Measurements from ENCODE around the gene OXCT2.
"Not testable (repeated sequence)": the region's sequence is repeated elsewhere in the genome, so short reads cannot be mapped to it uniquely, and the experiment has no call there.

OXCT2 gene

GRCh38 chr1:39778463-39779099 is 7.4 kb upstream of the OXCT2 start:
- H3K4me3 ChIP-seq (ENCODE audit: control insufficient read depth in 1 of 7, extremely low read depth in 1 of 7, insufficient read depth in 4 of 7, low read depth in 2 of 7, low read length in 6 of 7); H3K4me1 ChIP-seq (ENCODE audit: control extremely low read depth in 1 of 4, control insufficient read depth in 4 of 4, insufficient read depth in 4 of 4, low read length in 3 of 4); H3K36me3 ChIP-seq (ENCODE audit: control insufficient read depth in 4 of 4, insufficient read depth in 4 of 4, low read length in 3 of 4); H3K27me3 ChIP-seq (replicated peaks in 2 of 5; ENCODE audit: control insufficient read depth in 4 of 5, insufficient read depth in 5 of 5, low read length in 4 of 5); DNase-seq; CTCF ChIA-PET; POLR2A ChIA-PET; H3K9me3 ChIP-seq (ENCODE audit: control extremely low read depth in 1 of 5, control insufficient read depth in 4 of 5, insufficient read depth in 2 of 5, low read depth in 1 of 5, low read length in 4 of 5); H3K27ac ChIP-seq (ENCODE audit: insufficient read depth in 1 of 2, low read depth in 1 of 2, low read length in 2 of 2, poor library complexity in 1 of 2, severe bottlenecking in 2 of 2): not testable (repeated sequence)
- WGBS (ENCODE audit: insufficient coverage): 94% methylated on average over 5 of the region's 12 CpGs

- 98% methylated on average over 10 of the region's 17 CpGs for WGBS (ENCODE audit: insufficient coverage)
- CTCF ChIA-PET; H3K4me1 ChIP-seq (ENCODE audit: control extremely low read depth in 1 of 4, control insufficient read depth in 4 of 4, insufficient read depth in 4 of 4, low read length in 3 of 4): not testable (repeated sequence)
Observed at GRCh38 chr1:39777896-39778295, 6.7 kb upstream of the OXCT2 start.

GRCh38 chr1:39777306-39777705 is 6.2 kb upstream of the OXCT2 start:
- DNase-seq: no peak
- Histone ChIP-seq H3K36me3 (ENCODE audit: control insufficient read depth in 4 of 4, insufficient read depth in 4 of 4, low read length in 3 of 4) (no peaks in the 10 kb centered on the region), H3K9me3 (ENCODE audit: control extremely low read depth in 1 of 5, control insufficient read depth in 4 of 5, insufficient read depth in 2 of 5, low read depth in 1 of 5, low read length in 4 of 5) (no peaks in the 10 kb centered on the region), H3K4me1 (ENCODE audit: control extremely low read depth in 1 of 4, control insufficient read depth in 4 of 4, insufficient read depth in 4 of 4, low read length in 3 of 4) (peaks cover 0 to 7% (median 5%) of the 10 kb centered on the region in 4 experiments), H3K4me3 (ENCODE audit: control insufficient read depth in 1 of 7, extremely low read depth in 1 of 7, insufficient read depth in 4 of 7, low read depth in 2 of 7, low read length in 6 of 7) (no peak overlapping the region), H3K27ac (ENCODE audit: insufficient read depth in 1 of 2, low read depth in 1 of 2, low read length in 2 of 2, poor library complexity in 1 of 2, severe bottlenecking in 2 of 2) (no peak overlapping the region), H3K27me3 (replicated peaks in 2 of 5; ENCODE audit: control insufficient read depth in 4 of 5, insufficient read depth in 5 of 5, low read length in 4 of 5) (peaks cover 0 to 4% (median 0%) of the 10 kb centered on the region in 5 experiments)
- WGBS (ENCODE audit: insufficient coverage): 100% methylated on average over 3 of the region's 4 CpGs
- ChIA-PET CTCF (no interaction called here), POLR2A (no interaction called here)

More at GRCh38 chr1:39777896-39778295, 6.7 kb upstream of the OXCT2 start:
- H3K9me3 ChIP-seq (ENCODE audit: control extremely low read depth in 1 of 5, control insufficient read depth in 4 of 5, insufficient read depth in 2 of 5, low read depth in 1 of 5, low read length in 4 of 5); H3K27me3 ChIP-seq (replicated peaks in 2 of 5; ENCODE audit: control insufficient read depth in 4 of 5, insufficient read depth in 5 of 5, low read length in 4 of 5); H3K4me3 ChIP-seq (ENCODE audit: control insufficient read depth in 1 of 7, extremely low read depth in 1 of 7, insufficient read depth in 4 of 7, low read depth in 2 of 7, low read length in 6 of 7); H3K36me3 ChIP-seq (ENCODE audit: control insufficient read depth in 4 of 4, insufficient read depth in 4 of 4, low read length in 3 of 4); H3K27ac ChIP-seq (ENCODE audit: insufficient read depth in 1 of 2, low read depth in 1 of 2, low read length in 2 of 2, poor library complexity in 1 of 2, severe bottlenecking in 2 of 2); POLR2A ChIA-PET; DNase-seq: not testable (repeated sequence)

GRCh38 chr1:39776886-39777285 is 5.7 kb upstream of the OXCT2 start:
- POLR2A ChIA-PET: no interaction called here
- H3K4me1 ChIP-seq (ENCODE audit: control extremely low read depth in 1 of 4, control insufficient read depth in 4 of 4, insufficient read depth in 4 of 4, low read length in 3 of 4): peaks cover 0 to 7% (median 5%) of the 10 kb centered on the region in 4 experiments

GRCh38 chr1:39776400-39776713 is 5.2 kb upstream of the OXCT2 start:
- Histone ChIP-seq H3K4me3 (ENCODE audit: control insufficient read depth in 1 of 7, extremely low read depth in 1 of 7, insufficient read depth in 4 of 7, low read depth in 2 of 7, low read length in 6 of 7) (no peak overlapping the region), H3K9me3 (ENCODE audit: control extremely low read depth in 1 of 5, control insufficient read depth in 4 of 5, insufficient read depth in 2 of 5, low read depth in 1 of 5, low read length in 4 of 5) (no peaks in the 10 kb centered on the region), H3K27ac (ENCODE audit: insufficient read depth in 1 of 2, low read depth in 1 of 2, low read length in 2 of 2, poor library complexity in 1 of 2, severe bottlenecking in 2 of 2) (no peak overlapping the region), H3K36me3 (ENCODE audit: control insufficient read depth in 4 of 4, insufficient read depth in 4 of 4, low read length in 3 of 4) (no peaks in the 10 kb centered on the region), H3K4me1 (ENCODE audit: control extremely low read depth in 1 of 4, control insufficient read depth in 4 of 4, insufficient read depth in 4 of 4, low read length in 3 of 4) (peaks cover 0 to 7% (median 5%) of the 10 kb centered on the region in 4 experiments), H3K27me3 (replicated peaks in 2 of 5; ENCODE audit: control insufficient read depth in 4 of 5, insufficient read depth in 5 of 5, low read length in 4 of 5) (peaks cover 0 to 4% (median 0%) of the 10 kb centered on the region in 5 experiments)
- DNase-seq: no peak
- POLR2A ChIA-PET: no interaction called here
- WGBS (ENCODE audit: insufficient coverage): 55% methylated on average over 6 of the region's 12 CpGs
- CTCF ChIA-PET: no interaction called here

More at GRCh38 chr1:39776886-39777285, 5.7 kb upstream of the OXCT2 start:
- peaks cover 0 to 4% (median 0%) of the 10 kb centered on the region in 5 experiments for H3K27me3 ChIP-seq (replicated peaks in 2 of 5; ENCODE audit: control insufficient read depth in 4 of 5, insufficient read depth in 5 of 5, low read length in 4 of 5)
- H3K36me3 ChIP-seq (ENCODE audit: control insufficient read depth in 4 of 4, insufficient read depth in 4 of 4, low read length in 3 of 4): no peaks in the 10 kb centered on the region
- DNase-seq: no peak
- WGBS (ENCODE audit: insufficient coverage): 67% methylated on average over 1 of the region's 4 CpGs
- CTCF ChIA-PET: no interaction called here
- no peaks in the 10 kb centered on the region for H3K9me3 ChIP-seq (ENCODE audit: control extremely low read depth in 1 of 5, control insufficient read depth in 4 of 5, insufficient read depth in 2 of 5, low read depth in 1 of 5, low read length in 4 of 5)
- H3K4me3 ChIP-seq (ENCODE audit: control insufficient read depth in 1 of 7, extremely low read depth in 1 of 7, insufficient read depth in 4 of 7, low read depth in 2 of 7, low read length in 6 of 7): no peak overlapping the region
- H3K27ac ChIP-seq (ENCODE audit: insufficient read depth in 1 of 2, low read depth in 1 of 2, low read length in 2 of 2, poor library complexity in 1 of 2, severe bottlenecking in 2 of 2): no peak overlapping the region

- WGBS (ENCODE audit: insufficient coverage): 80% methylated on average over 5 of the region's 20 CpGs
- H3K4me1 ChIP-seq (ENCODE audit: control extremely low read depth in 1 of 4, control insufficient read depth in 4 of 4, insufficient read depth in 4 of 4, low read length in 3 of 4); H3K36me3 ChIP-seq (ENCODE audit: control insufficient read depth in 4 of 4, insufficient read depth in 4 of 4, low read length in 3 of 4); POLR2A ChIA-PET; H3K27ac ChIP-seq (ENCODE audit: insufficient read depth in 1 of 2, low read depth in 1 of 2, low read length in 2 of 2, poor library complexity in 1 of 2, severe bottlenecking in 2 of 2); DNase-seq; H3K9me3 ChIP-seq (ENCODE audit: control extremely low read depth in 1 of 5, control insufficient read depth in 4 of 5, insufficient read depth in 2 of 5, low read depth in 1 of 5, low read length in 4 of 5); CTCF ChIA-PET; H3K27me3 ChIP-seq (replicated peaks in 2 of 5; ENCODE audit: control insufficient read depth in 4 of 5, insufficient read depth in 5 of 5, low read length in 4 of 5); H3K4me3 ChIP-seq (ENCODE audit: control insufficient read depth in 1 of 7, extremely low read depth in 1 of 7, insufficient read depth in 4 of 7, low read depth in 2 of 7, low read length in 6 of 7): not testable (repeated sequence)
Observed at GRCh38 chr1:39775676-39776399, 4.7 kb upstream of the OXCT2 start.

- H3K9me3 ChIP-seq (ENCODE audit: control extremely low read depth in 1 of 5, control insufficient read depth in 4 of 5, insufficient read depth in 2 of 5, low read depth in 1 of 5, low read length in 4 of 5); POLR2A ChIA-PET; H3K36me3 ChIP-seq (ENCODE audit: control insufficient read depth in 4 of 4, insufficient read depth in 4 of 4, low read length in 3 of 4); H3K27ac ChIP-seq (ENCODE audit: insufficient read depth in 1 of 2, low read depth in 1 of 2, low read length in 2 of 2, poor library complexity in 1 of 2, severe bottlenecking in 2 of 2); DNase-seq; CTCF ChIA-PET; H3K27me3 ChIP-seq (replicated peaks in 2 of 5; ENCODE audit: control insufficient read depth in 4 of 5, insufficient read depth in 5 of 5, low read length in 4 of 5); H3K4me1 ChIP-seq (ENCODE audit: control extremely low read depth in 1 of 4, control insufficient read depth in 4 of 4, insufficient read depth in 4 of 4, low read length in 3 of 4); H3K4me3 ChIP-seq (ENCODE audit: control insufficient read depth in 1 of 7, extremely low read depth in 1 of 7, insufficient read depth in 4 of 7, low read depth in 2 of 7, low read length in 6 of 7): not testable (repeated sequence)
- 100% methylated on average over 7 of the region's 11 CpGs for WGBS (ENCODE audit: insufficient coverage)
Observed at GRCh38 chr1:39775141-39775540, 4.0 kb upstream of the OXCT2 start.
